Activated CD4-positive, CD25-positive, alpha-beta regulatory T cell treated with anti-CD3 and anti-CD28 coated beads, Interleukin-2, amount 50 U/mL, for 16 hours (primary cell): Measurements from ENCODE around the gene PPP3CA.
"Not testable (repeated sequence)": the region's sequence is repeated elsewhere in the genome, so short reads cannot be mapped to it uniquely, and the experiment has no call there.

ENCODE experiments used
- DNase-seq: peaks from one replicate; pipeline ENCODE4 v3.0.0-alpha.2; 2020; ENCODE audit warnings: low read depth, low spot score

The PPP3CA gene

GRCh38 chr4:101142259-101142658, 205.1 kb downstream of the PPP3CA start:
- DNase-seq, result no peak

GRCh38 chr4:101141855-101142254, 205.5 kb downstream of the PPP3CA start:
- no peak for DNase-seq

GRCh38 chr4:101141230-101141629, 206.1 kb downstream of the PPP3CA start:
- DNase-seq, result no peak

- DNase-seq, result no peak
Observed at GRCh38 chr4:101140228-101140627, 207.1 kb downstream of the PPP3CA start.

- no peak for DNase-seq
Observed at GRCh38 chr4:101136373-101137370, 210.7 kb downstream of the PPP3CA start.

GRCh38 chr4:101135371-101136010, 211.8 kb downstream of the PPP3CA start:
- no peak for DNase-seq

GRCh38 chr4:101131058-101131457, 216.3 kb downstream of the PPP3CA start:
- DNase-seq, result not testable (repeated sequence)

GRCh38 chr4:101128898-101129297, 218.4 kb downstream of the PPP3CA start:
- not testable (repeated sequence) for DNase-seq

GRCh38 chr4:101128473-101128872, 218.9 kb downstream of the PPP3CA start:
- DNase-seq, result no peak

GRCh38 chr4:101127176-101127790, 220.0 kb downstream of the PPP3CA start:
- no peak for DNase-seq

- no peak for DNase-seq
Observed at GRCh38 chr4:101126059-101126458, 221.3 kb downstream of the PPP3CA start.

GRCh38 chr4:101125045-101125942, 222.0 kb downstream of the PPP3CA start:
- no peak for DNase-seq

GRCh38 chr4:101123231-101123630, 224.1 kb downstream of the PPP3CA start:
- DNase-seq, result no peak

- no peak for DNase-seq
Observed at GRCh38 chr4:101122019-101122418, 225.3 kb downstream of the PPP3CA start.

- no peak for DNase-seq
Observed at GRCh38 chr4:101119141-101119540, 228.2 kb downstream of the PPP3CA start.

- no peak for DNase-seq
Observed at GRCh38 chr4:101118617-101119016, 228.7 kb downstream of the PPP3CA start.

GRCh38 chr4:101115887-101116286, 231.4 kb downstream of the PPP3CA start:
- DNase-seq, result no peak

GRCh38 chr4:101114936-101115372, 232.4 kb downstream of the PPP3CA start:
- DNase-seq, result no peak

- DNase-seq, result no peak
Observed at GRCh38 chr4:101104312-101105052, 242.8 kb downstream of the PPP3CA start.

- no peak for DNase-seq
Observed at GRCh38 chr4:101103381-101104142, 243.8 kb downstream of the PPP3CA start.
